Measurements from ENCODE around the gene COA5.

GRCh38 chr2:98649992-98650375, 41.7 kb upstream of the COA5 start:
- TF ChIP-seq CTCF (IDR thresholded peaks at IDR 0.05) (no peak), POLR2A (IDR thresholded peaks at IDR 0.05) (no peak)
